Measurements from ENCODE around the gene FOXP4.

GRCh38 chr6:41545247-41545702, 906 bp upstream of the FOXP4 start:
- no peak for TF ChIP-seq CTCF (IDR thresholded peaks at IDR 0.05)
- no peak for TF ChIP-seq POLR2A (IDR thresholded peaks at IDR 0.05)

All from body of pancreas (tissue), 4 donors.